GM13976 (cell line): ENCODE data around the gene SNX19.

Experiments used
- DNase-seq: peaks from one replicate; pipeline ENCODE4 v3.0.0; 2012; ENCODE audit warnings: low spot score
- in situ Hi-C: fragments of 300-500 bp; cut with MboI; formaldehyde crosslinking; loops from one replicate; pipeline ENCODE4 v1.12.0; 2022; ENCODE audit warnings: low sequenced_read_pairs, mixed read lengths, inconsistent platforms; ENCODE audit not compliant: unreplicated experiment
- TF ChIP-seq, protein P1 (sequence below): IDR thresholded peaks from 2 replicates; pipeline ENCODE4 v1.5.1; 2012; ENCODE audit warnings: borderline replicate concordance, mild to moderate bottlenecking; ENCODE audit not compliant: insufficient read depth; ENCODE audit errors: extremely low read depth, missing control alignments, control extremely low read depth

Gene SNX19

DNA sequence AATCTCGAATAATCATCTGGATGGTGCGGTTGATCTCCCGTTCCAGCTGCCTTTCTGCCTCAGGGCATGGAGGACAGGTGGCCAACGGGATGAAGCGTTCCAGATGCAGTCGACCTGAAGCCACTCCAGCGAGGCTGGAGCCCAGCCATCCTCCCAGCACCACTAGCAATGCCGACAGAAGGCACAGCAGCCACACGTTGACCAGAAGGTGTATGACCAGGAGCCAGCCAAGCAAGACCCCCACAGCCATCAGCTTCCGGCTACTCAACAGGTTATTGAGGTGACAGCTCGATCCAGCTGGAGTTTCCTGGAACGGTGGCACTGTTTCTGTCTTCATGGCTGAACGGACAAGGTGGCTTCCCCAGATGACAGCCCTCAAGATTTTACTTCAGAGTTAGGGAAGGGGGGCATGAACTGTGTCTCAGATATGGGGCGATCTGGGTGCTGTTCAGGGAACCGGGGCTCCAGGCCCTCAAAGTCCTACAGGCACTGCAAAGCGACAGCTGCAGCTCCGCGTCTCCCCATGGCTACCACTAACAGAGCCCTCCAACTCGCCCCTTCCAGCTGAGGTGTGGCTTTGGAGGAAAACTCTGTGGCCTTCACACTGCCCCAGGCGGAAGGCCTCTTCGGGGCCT, 559 bp downstream of the SNX19 start:
- in situ Hi-C loops, result no loop called here
- TF ChIP-seq, protein P1, sequence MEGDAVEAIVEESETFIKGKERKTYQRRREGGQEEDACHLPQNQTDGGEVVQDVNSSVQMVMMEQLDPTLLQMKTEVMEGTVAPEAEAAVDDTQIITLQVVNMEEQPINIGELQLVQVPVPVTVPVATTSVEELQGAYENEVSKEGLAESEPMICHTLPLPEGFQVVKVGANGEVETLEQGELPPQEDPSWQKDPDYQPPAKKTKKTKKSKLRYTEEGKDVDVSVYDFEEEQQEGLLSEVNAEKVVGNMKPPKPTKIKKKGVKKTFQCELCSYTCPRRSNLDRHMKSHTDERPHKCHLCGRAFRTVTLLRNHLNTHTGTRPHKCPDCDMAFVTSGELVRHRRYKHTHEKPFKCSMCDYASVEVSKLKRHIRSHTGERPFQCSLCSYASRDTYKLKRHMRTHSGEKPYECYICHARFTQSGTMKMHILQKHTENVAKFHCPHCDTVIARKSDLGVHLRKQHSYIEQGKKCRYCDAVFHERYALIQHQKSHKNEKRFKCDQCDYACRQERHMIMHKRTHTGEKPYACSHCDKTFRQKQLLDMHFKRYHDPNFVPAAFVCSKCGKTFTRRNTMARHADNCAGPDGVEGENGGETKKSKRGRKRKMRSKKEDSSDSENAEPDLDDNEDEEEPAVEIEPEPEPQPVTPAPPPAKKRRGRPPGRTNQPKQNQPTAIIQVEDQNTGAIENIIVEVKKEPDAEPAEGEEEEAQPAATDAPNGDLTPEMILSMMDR, result no peak
- DNase-seq, result no peak

GRCh38 chr11:130913268-130913667, 3.0 kb downstream of the SNX19 start:
- in situ Hi-C loops, result no loop called here
- TF ChIP-seq, protein P1, result no peak

GRCh38 chr11:130912552-130912951, 3.7 kb downstream of the SNX19 start:
- in situ Hi-C loops, result no loop called here
- DNase-seq, result no peak
- TF ChIP-seq, protein P1, result no peak

More at GRCh38 chr11:130913268-130913667, 3.0 kb downstream of the SNX19 start:
- DNase-seq, result no peak

GRCh38 chr11:130911306-130911705, 5.0 kb downstream of the SNX19 start:
- in situ Hi-C loops, result no loop called here
- TF ChIP-seq, protein P1, result no peak
- no peak for DNase-seq

DNA sequence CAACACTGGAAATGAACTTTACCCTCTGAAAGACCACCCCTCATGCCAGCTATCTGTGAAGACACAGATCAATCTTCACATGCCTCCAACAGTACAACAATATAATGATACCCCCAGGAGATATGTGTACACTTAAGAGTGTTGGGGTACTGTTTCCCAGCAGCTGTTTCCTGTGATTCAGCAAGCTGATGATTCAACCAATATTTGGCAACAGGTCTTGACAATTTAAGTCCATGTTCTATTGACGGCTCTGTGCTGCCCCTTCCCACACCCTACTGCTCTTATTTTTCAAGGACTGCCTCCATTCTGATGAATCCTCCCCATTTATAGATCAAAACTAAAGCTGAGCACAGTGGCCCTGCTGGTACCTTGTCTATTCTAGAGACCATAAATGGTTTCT, 6.6 kb downstream of the SNX19 start:
- TF ChIP-seq, protein P1, result no peak
- DNase-seq, result no peak
- in situ Hi-C loops, result no loop called here

DNA sequence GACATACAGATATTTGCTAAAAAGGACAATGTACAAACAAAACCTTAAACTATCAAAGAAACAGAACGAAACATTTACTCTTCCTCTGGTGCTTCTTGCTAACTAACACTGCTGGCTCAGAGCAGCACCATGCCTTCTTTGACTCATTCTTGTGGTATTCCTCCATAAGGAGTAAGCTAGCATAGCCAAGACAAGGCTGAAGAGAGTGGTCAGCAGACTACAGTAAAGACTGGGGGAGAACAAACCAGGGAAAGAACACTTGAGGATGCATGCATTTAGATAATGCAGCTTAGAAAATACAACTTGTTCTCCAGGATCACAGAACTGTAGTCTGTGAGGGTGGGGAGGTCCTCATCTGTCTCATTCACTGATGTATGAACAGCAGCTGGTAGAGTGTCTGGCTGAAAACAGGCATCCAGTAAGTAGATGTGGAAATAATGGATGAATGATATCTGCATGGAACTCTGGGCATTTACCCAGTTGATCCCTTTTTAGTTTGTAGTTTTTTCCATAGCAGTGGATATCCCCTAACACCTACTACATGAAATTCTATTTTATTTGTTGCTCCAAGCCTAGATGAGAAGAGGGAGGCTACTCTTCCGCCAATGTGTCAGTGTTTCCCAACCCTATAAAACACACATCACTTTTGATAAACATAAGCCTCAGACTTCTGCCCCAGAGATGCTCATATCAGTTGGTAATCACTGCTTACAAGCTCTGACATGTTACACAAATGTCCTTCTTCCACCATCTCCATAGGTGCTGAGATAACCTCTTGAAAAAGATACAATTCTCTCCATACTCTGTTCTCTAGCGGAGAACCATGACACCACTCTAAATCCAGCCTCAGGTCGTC, 7.3 kb downstream of the SNX19 start:
- in situ Hi-C loops, result no loop called here
- TF ChIP-seq, protein P1, result no peak
- DNase-seq, result no peak
